HG03159 (cell line): ENCODE measurements around the gene HBB.

Experiments used
- ATAC-seq: cut with Tn5 transposase; IDR thresholded peaks from one replicate; pipeline ENCODE4 v1.9.1; 2021; ENCODE audit warnings: mild to moderate bottlenecking, moderate library complexity; ENCODE audit not compliant: unreplicated experiment

Gene HBB

GRCh38 chr11:5228124-5228523 is 1.3 kb upstream of the HBB start:
- ATAC-seq, result no peak

- ATAC-seq, result no peak
These were observed 810 bp upstream of the HBB start for GRCh38 chr11:5227681-5228080.

DNA sequence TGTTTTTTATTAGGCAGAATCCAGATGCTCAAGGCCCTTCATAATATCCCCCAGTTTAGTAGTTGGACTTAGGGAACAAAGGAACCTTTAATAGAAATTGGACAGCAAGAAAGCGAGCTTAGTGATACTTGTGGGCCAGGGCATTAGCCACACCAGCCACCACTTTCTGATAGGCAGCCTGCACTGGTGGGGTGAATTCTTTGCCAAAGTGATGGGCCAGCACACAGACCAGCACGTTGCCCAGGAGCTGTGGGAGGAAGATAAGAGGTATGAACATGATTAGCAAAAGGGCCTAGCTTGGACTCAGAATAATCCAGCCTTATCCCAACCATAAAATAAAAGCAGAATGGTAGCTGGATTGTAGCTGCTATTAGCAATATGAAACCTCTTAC is 1.4 kb downstream of the HBB start:
- no peak for ATAC-seq

DNA sequence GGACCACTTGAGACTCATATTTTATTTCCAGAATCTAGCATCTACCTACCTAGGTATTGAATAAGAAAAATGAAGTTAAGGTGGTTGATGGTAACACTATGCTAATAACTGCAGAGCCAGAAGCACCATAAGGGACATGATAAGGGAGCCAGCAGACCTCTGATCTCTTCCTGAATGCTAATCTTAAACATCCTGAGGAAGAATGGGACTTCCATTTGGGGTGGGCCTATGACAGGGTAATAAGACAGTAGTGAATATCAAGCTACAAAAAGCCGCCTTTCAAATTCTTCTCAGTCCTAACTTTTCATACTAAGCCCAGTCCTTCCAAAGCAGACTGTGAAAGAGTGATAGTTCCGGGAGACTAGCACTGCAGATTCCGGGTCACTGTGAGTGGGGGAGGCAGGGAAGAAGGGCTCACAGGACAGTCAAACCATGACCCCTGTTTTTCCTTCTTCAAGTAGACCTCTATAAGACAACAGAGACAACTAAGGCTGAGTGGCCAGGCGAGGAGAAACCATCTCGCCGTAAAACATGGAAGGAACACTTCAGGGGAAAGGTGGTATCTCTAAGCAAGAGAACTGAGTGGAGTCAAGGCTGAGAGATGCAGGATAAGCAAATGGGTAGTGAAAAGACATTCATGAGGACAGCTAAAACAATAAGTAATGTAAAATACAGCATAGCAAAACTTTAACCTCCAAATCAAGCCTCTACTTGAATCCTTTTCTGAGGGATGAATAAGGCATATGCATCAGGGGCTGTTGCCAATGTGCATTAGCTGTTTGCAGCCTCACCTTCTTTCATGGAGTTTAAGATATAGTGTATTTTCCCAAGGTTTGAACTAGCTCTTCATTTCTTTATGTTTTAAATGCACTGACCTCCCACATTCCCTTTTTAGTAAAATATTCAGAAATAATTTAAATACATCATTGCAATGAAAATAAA is 2.1 kb downstream of the HBB start:
- no peak for ATAC-seq

- no peak for ATAC-seq
These were observed 3.2 kb downstream of the HBB start for GRCh38 chr11:5223686-5224085.

GRCh38 chr11:5223146-5223545 is 3.7 kb downstream of the HBB start:
- ATAC-seq, result no peak

DNA sequence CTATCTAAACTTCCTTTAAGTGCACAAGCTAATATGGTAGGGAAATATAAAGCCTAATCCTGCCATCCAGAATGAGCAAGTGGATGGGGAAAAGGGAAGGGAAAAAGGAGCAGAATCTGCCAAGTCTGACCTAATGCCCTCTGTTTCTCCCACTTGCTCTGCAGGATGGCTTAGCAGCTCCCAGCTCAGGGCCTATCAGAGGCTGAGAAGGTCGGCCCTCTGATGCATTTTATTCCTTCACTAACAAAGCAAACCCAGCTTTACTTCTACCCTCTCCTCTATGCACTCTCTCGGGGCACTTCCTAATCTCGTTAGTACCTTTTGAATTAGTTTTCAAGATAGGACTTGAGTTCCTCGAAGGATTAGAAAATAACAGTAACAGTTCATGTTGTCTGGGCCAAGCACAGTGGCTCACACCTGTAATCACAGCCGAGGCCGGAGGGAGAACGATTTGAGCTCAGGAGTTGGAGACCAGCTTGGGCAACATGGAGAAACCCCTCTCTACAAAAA is 16.4 kb downstream of the HBB start:
- ATAC-seq, result no peak

DNA sequence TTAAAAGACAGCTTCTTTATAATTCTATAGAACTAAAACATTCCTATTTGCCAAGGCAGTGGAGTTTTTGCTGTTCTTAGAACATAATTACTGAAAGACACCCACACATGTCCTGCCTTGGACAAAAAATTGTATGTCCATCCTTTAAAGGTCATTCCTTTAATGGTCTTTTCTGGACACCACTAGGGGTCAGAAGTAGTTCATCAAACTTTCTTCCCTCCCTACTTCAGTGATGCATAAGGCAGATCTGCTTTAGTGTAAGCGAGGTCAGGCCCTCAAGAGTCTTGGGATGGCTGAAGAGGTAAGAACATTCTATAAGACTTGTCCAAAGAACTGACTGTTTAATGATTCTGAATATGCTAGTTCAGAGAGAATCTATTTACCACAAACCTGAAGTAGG is 22.1 kb downstream of the HBB start:
- ATAC-seq, result no peak

DNA sequence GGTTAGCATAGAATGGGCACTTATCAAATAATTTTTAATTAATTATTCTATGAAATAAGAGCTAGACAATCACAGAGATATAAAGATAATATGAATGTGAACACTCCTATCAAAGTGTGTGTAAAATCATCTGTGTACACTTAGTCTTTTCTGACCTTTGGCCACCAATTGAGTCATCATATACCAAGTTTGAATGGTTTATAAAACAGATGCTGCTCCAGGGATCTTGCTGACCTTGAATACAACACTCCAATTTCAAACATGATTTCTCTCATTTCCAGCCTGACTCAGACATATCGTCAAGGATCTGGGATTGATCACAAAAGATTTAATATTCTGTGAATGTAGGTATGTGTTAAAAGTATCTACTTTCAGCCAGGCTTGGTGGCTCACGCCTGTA is 23.5 kb downstream of the HBB start:
- ATAC-seq, result no peak

- no peak for ATAC-seq
These were observed 26.3 kb downstream of the HBB start, which contains the start of gene OR51V1 for GRCh38 chr11:5200582-5200981. Gene OR51V1 (minus strand): TSS chr11:5200682. CDS start chr11:5200682, 0 bp downstream.

DNA sequence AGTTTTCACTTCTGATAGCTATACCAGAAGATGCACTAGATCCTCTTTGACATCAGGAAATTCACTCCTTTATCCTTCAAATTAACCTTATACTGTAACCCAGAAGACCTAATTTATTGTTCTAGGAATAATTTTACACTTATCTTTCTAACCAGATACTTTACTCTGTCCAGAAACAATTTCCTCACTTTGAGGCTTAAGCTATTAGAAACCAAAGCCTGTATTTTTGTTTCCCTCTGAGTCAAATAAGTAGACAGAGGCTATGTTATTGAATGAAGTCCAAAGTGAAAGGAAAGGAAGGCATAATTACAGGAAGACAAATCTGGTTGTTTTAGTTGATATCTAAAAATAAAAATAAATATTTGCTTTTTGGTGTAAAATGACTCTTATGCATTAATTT is 28.6 kb downstream of the HBB start:
- no peak for ATAC-seq

GRCh38 chr11:5197536-5197935 is 29.3 kb downstream of the HBB start:
- no peak for ATAC-seq

DNA sequence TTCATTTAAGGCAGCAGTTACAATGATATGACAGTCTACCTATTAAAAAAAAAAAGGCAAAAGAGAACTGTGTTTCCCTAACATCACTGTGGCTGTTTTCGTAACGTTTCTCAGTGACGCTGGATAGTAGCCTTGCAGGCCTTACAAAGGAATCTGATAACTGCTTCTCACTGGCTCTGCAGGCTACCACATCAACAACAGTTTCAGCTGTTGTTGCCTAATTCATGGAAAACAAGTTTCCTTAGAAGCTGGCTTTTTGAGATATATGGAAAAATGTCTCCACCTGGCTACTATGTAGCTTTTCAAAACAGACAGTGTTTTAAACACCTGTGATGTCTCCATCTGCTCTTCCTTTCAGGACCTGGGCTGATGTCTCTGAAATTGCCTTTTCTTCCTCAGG is 30.1 kb downstream of the HBB start:
- no peak for ATAC-seq

GRCh38 chr11:5196067-5196466 is 30.8 kb downstream of the HBB start:
- ATAC-seq, result no peak

GRCh38 chr11:5192738-5193137 is 34.1 kb downstream of the HBB start:
- no peak for ATAC-seq

- ATAC-seq, result no peak
These were observed 38.7 kb downstream of the HBB start for GRCh38 chr11:5188201-5188600.

- no peak for ATAC-seq
These were observed 48.6 kb downstream of the HBB start for GRCh38 chr11:5178046-5178837.
